Stimulated activated naive CD8-positive, alpha-beta T cell treated with anti-CD3 and anti-CD28 coated beads, Interleukin-15, Interleukin-2, amounts not matched to agents 100 U/mL and 50 U/mL, for 24 hours (primary cell): ENCODE data around the gene CTU2.

Experiments used
- ATAC-seq: fragments of 150-1000 bp; cut with Tn5 transposase; one replicate; pipeline ENCODE4 v1.10.0; 2021
- DNase-seq: peaks from one replicate; pipeline ENCODE4 v3.0.0; 2021

CTU2 gene

GRCh38 chr16:88730632-88731607, 24.6 kb downstream of the CTU2 start:
- ATAC-seq (no peak), DNase-seq (no peak)

- no peak for ATAC-seq
- DNase-seq, result no peak
Measured at GRCh38 chr16:88731699-88732098, 25.4 kb downstream of the CTU2 start.

DNA sequence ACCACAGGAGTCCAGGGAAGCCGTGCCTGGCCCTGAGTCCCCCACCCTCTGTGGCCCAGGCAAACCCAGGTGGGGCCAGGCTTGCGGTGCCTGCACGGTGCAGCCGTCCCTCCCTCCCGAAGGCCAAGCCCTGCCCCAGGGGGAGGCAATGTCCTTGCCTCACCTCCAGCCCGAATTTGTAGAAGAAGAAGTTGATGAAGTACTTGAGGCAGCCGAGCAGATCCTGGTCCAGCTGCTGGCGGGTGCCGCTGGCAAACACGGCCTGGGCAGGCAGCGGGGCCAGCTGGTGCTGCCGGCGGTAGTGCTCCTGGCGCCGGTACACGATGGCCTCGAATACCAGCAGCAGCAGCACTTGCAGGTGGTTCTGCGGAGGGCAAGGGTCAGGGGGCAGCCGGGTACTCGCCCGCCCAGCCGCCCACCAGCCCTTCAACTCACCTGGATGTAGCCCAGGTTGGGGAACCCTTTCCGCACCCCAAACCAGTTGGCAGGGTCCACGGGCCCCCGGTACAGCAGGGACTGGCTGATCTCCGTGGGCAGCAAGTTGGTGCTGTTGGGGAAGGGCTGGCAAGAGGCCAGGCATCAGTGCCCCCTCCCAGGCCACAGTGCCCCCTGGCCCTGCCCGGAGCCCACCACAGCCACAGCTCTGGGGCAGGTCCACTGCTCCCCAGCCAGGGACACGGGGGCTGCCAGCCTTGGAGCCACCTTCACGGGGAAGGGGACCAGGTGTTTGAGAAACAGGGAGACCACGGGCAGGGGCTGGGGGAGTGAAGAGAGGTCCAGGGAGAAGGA, 26.1 kb downstream of the CTU2 start:
- DNase-seq (no peak), ATAC-seq (no peak)

- DNase-seq (no peak), ATAC-seq (no peak)
Measured at GRCh38 chr16:88732961-88733294, 26.6 kb downstream of the CTU2 start.

DNA sequence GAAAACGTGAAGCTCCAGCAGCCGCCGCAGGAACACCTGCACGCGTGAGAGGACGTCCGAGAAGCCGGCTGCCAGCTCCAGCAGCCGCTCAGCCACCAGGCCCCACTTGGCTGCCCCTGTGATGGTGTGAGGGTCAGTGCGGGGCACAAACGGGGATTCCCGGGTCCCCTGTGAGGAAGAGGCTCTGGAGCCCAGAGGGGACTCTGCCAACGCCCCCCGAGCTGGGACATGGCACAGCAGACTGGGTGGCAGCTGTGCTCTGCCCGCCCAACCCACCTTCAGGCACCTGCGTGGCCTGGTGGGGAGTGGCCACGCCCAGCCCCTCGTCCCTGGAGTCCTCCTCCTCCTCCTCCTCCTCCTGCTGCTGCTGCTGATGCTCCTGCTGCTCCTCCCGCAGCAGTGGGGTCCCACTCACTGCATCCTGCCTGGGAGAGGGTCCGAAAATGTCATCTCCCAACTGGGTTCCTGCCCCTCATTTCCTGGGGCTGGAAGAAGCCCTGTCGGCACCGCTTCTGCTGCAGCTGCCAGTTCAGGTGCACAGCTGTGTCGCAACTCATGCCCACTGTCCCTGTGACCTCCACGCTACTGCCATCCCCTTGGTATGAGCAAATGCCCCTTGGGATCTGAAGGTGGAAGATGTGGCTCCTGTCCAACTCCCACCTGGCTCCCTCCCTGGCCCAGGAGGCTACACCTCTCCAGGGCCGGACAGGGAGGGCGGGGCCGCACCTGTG, 27.5 kb downstream of the CTU2 start:
- no peak for ATAC-seq
- DNase-seq, result no peak

GRCh38 chr16:88734361-88734728, 28.0 kb downstream of the CTU2 start:
- DNase-seq (no peak), ATAC-seq (no peak)

DNA sequence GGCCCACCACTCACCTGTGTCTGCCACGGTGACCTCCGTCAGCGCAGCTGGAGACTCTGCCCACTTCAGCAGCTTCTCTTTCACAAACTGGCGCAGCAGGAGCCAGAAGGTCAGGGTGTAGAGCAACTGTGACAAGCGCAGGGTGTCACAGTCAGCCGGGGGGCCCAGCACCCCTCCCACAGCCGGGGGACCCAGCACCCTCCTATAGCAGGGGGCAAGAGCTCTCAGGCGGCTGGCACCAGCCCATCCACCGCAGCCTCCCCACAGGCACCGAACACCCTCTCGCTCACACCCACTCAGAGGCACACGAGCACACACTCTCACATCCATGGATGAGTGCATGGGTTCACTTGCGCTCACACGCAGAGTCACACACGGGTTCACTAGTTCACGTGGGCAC, 28.8 kb downstream of the CTU2 start:
- ATAC-seq (no peak), DNase-seq (no peak)

GRCh38 chr16:88735616-88736015, 29.3 kb downstream of the CTU2 start:
- DNase-seq (no peak), ATAC-seq (no peak)

DNA sequence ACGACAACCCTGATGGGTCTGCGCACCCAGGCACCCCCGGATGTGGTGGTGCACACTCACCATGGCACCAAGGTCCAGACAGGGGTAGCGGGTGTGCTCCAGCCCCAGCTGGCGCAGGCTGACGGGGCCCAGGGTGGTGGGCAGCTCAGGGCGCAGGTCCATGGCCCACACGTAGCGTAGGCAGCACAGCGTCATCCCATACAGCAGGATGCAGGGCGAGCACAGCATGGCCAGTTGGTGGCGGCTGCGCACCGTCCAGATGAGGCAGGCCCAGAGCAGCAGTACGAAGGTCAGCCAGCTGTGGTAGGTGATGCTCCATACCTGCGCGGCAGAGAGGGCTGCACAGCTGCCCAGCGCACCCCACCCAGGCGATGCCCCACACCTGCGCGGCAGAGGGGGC, 29.8 kb downstream of the CTU2 start:
- DNase-seq, result no peak
- no peak for ATAC-seq

- ATAC-seq (no peak), DNase-seq (no peak)
Measured at GRCh38 chr16:88736496-88736895, 30.2 kb downstream of the CTU2 start.

DNA sequence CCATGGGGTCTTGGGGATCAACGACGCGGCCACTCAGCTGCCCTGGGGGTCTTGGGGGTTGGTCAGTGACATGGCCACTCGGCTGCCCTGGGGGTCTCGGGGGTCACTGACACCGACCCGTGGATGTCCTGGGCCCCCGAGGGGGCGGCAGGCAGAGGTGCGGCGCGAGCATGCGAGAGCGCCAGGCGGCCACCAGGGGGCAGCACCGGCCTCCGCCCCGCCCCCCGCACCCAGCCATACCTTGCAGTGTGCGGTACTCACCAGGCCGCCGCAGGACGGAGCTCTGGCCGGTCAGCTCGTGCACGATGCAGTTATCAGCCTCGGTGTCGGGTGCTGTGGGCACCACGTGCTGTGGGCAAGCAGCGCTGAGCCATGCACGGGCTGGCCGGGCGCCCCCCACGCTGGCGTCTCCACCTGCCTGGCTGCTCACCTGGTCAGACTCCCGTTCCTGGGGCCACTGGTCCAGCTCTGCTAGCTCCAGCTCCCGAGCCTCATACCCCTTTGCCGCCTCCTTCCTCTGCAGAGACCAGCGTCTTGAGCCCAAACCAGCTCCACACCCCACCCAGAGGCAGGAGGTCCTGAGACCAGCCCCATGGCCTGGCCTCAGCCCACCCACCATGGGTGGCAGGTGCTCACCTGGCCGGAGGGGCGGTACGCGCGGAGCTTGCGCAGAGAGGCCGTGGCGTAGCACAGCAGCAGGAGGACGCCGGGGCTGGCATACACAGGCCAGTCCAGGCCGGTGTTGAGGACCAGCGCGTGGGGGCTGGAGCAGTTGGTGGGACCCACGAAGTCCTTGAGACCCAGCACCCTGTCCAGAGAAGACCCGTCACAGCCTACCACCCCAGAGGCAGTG, 31.2 kb downstream of the CTU2 start:
- ATAC-seq (peak; percentile 50), DNase-seq (peak; percentile 72)

GRCh38 chr16:88738151-88739084, 32.1 kb downstream of the CTU2 start:
- no peak for ATAC-seq
- no peak for DNase-seq

GRCh38 chr16:88739139-88739976, 33.1 kb downstream of the CTU2 start:
- DNase-seq (no peak), ATAC-seq (no peak)

DNA sequence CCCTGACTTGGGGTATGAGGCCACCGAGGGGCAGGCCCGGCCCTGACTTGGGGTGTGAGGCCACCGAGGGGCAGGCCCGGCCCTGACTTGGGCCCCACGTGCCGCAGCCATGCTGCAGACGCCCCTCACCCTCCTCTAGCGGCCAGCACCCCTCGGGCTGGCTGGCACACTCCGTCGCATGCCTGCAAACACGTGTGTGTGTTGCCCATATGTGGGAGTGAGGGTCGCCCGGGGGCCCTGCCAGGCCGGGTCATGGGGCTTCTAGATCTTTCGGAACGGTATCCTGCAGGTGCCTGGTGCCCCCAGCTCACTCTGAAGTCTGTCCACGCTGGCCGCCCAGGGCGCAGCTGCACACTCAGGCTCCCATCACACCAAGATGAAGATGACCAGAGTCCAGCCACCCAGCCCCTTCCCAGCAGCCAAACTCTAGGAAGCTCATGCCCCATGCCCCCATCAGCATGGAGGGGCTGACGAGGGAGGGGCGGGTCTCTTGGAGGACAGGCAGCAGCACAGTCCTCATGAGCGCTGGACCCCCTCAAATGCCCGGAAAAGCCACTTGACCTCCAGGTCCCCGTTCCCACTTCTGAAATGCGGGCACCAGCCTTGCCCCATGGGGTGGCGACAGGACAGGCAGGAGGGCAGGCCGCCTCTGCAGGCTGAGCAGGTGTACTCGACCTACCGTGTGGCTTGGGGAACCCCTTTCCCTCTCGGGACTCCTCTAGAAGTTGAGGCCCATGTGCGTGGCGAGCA, 33.8 kb downstream of the CTU2 start:
- ATAC-seq (no peak), DNase-seq (no peak)

DNA sequence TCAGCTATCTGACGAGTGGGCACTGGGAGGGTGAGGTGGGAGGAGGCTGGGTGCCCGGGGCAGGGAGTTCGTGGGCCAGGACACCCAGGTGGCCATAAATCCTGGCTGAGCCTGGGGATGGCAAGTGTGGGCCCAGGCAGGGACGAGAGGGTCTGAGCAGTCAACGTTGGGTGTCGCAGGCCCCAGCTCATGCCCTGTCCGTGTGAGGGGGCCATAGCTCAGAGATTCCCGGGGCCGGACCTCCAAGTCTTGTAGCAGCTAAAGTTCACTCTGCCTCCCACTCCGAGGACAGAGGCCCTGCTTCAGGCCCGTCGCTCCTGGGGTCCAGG, 34.4 kb downstream of the CTU2 start:
- no peak for ATAC-seq
- no peak for DNase-seq

DNA sequence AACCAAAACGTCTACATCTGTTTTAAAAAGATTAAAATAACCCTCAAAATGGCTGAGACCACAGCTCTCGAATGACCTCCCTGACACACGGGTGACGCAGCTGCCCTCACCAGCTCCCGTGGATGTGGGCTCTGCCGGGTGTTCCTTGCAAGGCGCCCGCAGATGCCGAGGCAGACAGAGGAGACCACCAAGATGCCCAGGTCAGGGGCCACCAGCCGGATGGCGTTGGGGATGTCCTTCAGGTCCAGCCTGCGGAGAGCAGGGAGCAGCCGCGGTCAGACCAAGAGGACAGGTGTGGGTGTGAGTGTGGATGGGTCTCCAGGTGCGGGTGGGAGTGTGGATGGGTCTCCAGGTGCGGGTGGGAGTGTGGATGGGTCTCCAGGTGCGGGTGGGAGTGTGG, 35.1 kb downstream of the CTU2 start:
- ATAC-seq (no peak), DNase-seq (no peak)

DNA sequence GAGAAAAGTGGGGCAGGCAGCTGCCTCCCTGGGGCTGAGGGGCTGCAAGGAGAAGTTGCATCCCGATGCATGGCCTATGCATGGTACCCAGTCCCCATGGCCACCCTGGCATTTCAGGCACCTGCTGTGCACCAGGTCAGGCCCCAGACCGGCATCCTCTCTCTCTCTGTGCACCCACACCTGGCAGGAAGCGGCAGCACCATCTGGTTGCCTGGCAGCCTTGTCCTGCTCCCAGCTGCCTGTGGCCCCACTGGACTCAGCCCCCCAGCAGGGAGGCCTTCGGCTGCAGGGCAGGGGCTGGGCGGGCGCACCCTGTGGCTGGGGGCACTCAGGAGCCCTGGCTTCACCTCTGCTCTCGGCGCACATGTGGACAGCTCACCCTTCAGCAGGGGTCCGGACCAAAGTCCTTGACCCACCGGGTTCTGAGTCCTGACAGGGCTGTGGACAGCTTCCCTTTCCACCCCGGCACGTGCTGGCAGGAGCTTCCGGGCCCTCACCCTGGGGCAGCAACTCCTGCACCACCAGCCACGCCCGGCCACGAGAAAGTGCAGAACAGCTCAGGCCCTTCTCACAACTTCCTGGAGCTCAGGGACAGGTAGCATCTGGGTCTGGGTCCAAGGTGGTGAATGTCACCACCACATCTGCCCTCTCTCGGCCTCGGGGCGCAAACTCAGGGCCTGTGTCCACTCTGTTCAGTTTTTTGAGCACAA, 36.7 kb downstream of the CTU2 start:
- DNase-seq (no peak), ATAC-seq (no peak)
